Hindlimb muscle (tissue), 1 donor: ENCODE measurements around the gene ALLC. TPM values are rescaled to one million over a fixed set of nuclear protein-coding genes. Genes with fewer than 3 reads are reported as not detected.

Experiments
- DNase-seq: peaks from one replicate; pipeline ENCODE4 v3.0.0-alpha.2; 2013
- polyA plus RNA-seq: library from polyadenylated mRNA; unstranded; fragments of 120-200 nt; gene quantifications from one replicate; pipeline ENCODE4 v1.2.1, GENCODE V29; 2013; ENCODE audit not compliant: insufficient read length

Gene ALLC
- polyA plus RNA-seq, 1 donor, result not detected

DNA sequence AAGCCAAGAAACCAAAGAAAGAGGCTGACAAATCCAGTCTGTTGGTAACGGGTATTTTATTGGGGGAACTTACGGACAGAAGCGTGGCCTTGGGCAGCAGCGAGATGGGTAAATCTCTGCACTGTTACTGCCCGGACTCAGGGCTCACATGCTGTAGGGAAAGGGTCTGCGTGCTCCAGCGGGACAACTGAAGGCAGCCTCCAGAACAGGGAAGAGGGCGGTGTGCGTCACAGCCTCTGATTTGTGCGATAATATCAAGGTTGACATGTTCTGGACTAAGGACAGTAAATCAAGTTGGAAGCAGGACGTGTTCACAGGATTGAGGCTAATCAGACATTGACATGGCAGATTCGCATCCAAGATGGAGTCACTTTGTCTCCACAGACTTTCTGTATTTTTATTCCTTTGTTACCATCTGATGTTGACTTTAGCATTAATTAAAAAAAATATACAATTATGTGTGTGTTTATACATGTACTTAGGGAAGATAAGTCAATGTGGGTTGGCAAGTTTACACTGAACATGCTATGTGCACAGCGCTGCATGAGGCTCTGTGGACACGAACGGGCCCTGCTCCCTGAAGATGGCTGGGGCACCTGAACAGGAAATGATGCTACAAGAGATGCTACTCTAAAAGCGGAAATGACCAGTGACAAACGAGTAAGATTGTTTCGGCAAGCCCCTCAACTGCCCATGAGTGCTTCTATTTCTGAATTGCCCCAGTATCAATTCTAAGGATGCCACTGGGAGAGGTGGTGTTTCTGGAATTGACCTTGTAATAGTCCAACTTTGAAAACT lies 22.7 kb downstream of the ALLC start:
- DNase-seq, result no peak

DNA sequence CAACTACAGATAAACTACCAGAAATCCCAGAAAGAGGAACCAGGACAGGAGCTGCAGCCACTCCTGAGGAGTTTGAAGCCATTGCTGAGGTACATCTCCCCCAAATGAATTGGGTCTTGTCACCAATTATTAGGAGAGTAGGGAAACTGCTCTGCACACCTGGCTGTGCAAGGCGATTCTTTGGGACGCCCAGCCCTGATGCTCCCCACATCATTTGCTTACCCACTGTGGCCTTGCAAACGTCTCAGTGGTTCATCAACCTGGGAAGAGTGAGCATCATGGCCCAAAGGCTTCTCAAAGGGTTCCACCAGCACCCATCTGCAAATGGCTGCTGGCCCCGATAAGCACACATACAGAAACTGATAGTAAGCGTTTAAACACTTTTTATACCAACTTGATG lies 23.6 kb downstream of the ALLC start:
- no peak for DNase-seq

DNA sequence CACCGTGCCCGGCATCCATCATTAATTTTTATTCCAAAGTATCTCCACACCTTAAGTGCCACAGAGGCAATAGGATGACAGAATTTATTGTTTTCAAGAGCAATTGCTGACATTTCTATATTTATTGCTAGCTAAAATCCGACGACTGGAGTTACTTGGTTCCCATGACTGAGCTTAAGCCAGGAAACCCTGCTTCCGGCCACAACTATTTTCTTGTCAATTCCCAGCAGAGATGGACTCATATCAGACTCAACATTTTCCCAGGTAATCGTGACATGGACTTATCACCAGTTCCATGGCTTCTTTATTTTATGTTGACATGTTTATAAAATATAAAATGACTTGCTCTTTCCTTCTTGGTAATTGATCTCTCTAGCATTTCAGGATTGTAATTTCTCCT lies 24.8 kb downstream of the ALLC start:
- DNase-seq, result no peak

DNA sequence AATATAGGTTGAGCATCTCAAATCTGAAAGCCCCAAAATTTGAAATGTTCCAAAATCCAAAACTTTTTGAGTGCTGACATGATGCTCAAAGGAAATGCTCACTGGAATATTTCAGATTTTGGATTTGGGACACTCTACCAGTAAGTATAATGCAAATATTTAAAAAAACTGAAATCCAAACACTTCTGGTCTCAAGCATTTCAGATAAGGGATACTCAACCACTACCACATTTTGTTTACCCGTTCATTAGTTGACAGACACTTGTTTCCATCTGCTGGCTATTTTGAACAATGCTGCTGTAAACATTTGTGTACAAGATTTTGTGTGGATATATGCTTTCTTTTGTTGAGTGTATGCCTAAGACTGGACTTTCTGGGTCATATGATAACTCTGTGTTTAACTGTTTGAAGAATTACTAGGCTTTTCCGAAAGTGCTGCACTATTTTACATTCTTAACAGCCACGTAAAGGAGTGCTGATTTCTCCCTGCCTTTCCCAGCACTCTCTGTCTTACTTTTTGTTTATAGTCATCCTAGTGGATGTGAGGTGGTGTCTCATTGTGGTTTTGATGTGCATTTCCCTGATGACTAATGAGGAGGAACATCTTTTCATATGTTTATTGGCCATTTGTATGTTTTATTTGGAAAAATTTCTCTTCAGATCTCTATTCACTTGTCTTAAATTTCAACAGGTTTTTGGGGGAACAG lies 25.9 kb downstream of the ALLC start:
- no peak for DNase-seq

DNA sequence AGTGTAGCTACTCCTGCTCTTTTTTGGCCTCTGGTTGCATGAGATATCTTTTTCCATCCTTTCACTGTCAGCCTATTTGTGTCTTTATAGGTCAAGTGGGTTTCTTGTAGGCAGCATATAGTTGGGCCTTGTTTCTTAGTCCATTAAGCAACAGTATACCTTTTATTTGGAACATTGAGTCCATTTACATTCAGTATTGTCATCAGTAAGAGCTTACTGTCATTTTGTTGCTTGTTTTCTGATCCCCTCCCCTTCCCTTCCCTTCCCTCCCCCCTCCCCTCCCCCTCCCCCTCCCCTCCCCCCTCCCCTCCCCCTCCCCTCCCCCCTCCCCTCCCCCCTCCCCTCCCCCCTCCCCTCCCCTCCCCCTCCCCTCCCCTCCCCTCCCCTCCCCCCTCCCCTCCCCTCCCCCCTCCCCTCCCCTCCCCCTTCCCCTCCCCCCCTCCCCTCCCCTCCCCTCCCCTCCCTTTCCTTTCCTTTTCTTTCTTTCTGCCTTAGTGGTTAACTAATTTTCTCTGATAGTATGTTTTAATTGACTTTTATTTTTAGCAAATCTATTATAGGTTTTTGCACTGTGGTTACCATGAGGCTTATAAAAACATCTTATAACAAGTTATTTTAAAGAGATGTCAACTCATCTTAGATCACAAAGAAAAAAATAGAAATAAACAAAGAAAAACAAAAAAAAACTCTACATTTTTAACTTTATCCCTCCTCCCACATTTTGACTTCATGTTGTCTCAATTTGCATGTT lies 32.2 kb downstream of the ALLC start:
- DNase-seq, result no peak

DNA sequence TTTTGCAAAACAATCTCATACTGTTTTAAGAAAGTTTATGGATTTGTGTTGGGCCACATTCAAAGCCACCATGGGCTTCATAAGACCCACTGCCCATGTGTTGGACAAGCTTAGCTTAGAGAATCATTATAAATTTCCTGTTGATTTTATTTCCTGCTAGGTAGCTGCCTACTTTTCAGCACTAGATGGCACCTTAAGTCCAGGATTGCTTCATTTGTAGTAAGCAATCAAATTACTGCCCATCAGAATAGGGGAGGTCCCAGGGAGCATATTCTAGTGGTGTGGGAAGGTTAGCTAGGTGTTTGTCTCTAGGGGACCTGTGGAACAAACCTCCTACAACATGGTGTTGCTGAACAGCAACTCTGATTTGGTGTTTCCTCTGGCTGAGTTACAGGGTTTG lies 34.4 kb downstream of the ALLC start:
- no peak for DNase-seq

DNA sequence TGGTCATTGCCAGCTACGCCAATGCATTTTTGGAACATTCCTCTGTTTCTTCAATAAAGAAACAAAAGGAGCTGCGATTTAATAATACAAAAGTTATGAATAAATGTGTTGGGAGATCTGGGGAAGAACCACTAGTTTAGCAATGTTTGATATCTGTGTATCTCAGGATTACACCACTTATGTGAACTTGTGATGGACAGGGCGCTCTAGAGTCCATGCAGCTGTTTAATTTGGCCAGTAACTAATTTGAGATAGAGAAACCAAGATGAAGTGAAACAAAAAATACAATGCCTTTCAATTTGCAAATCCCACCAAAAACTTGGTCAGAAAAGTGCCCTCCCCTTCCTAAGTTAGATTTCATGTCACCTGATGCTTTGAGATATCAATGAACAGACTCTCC lies 38.5 kb downstream of the ALLC start:
- no peak for DNase-seq

DNA sequence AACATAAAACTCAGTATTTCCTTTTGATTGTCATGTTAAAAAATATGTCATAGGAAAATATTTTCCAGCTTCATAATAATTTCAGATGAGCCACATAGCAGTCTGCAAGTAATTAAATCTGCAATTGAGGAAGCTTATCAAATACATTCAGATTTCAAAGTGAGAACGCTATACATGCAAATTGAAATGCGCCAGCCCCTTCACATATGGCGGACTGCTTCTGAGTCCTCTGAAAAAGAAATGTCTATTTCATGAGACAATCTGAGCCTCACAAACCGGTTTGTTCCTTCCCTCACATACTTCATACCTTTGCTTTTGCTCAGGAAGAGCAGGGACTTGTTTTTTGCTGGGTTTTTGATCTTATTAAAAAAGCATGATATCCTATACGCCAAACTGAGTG lies 43.1 kb downstream of the ALLC start:
- DNase-seq, result no peak

DNA sequence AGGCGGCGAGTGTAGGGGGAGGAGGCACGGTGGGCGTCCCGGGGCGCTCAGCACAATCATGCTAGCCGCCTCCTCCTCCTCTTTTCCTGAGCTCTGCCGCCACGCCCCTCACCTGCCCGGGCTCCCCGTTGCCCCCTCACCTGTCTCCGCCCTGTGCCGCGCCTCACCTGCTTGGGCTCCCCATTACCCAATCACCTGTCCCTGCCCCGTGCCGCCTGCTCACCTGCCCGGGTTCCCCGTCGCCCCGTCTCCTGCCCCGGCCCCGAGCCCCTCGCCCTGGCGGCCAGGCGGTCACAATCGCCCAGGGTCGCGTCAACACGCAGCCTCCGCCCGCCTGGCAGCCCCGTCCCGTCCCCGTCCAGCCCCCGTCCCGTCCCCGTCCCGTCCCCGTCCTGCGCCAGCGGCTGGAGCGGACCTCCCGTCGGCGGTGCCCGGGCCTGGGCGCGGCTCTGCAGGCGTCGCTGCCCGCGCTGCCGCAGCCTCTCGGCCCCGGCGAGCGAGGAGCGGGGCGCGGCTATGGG lies 45.3 kb downstream of the ALLC start, which contains the start of gene DCDC2C:
DCDC2C (plus strand) TSS at position 340 of the 521 bp plus-strand sequence; CDS start at position 517, 177 bp downstream.
- no peak for DNase-seq

DNA sequence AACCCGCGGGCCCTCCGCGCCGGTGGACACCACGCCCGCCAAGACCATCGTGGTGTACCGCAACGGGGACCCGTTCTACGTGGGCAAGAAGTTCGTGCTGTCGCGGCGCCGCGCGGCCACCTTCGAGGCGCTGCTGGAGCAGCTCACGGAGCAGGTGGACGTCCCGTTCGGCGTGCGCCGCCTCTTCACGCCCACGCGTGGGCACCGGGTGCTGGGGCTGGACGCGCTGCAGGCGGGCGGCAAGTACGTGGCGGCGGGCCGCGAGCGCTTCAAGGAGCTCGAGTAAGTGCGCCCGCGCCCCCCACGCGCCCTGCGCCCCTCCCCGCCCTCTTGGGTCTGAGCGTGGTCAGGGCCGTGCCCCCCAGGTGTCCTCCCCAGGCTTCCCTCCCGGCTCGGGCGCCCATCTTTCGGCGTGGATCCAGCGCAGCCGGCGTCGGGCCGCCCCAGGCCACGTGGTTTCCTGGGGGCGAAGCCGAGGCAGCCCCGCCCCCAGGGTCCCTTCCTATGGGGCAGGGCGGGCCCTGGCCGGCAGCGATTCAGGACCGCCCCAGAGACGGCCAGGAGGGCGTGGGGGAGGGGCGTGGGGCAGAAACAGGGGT lies 45.9 kb downstream of the ALLC start:
- no peak for DNase-seq

DNA sequence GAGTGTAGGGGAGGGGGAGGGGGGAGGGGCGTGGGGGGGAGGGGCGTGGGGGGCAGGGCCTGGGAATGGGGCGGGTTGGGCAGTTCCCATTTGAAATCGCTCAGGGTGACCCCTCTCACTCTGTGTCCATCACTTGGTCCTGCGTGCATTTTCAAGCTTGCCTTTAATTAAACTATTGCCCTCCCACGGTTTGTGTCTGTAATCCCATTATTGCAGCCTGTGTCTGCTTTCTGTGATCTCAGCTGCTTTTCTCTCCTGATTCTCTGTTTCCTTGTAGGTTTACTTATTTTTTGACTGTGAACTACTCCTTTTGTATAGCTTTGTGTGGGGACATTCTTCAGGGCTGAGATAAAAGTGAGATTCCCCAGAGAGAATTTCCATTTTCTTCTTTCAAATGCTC lies 46.7 kb downstream of the ALLC start:
- no peak for DNase-seq

DNA sequence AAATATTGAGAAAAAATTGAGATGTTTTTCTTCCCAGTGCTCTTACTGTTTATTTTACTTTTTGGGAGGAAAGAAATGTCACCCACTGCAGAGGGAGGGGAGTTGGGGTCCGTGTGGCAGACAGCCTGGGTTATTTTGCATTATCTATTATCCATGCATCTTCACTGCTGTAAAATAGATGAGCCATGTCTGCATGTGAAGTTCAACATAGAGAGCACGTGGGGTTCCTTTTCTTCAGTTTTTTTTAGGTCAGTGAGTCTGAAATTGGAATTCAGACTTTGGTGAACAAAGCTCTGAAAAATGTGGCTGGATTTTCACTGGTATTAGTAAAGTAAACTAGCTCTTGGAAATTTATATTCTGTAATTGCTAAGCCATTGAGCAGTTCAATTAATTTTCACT lies 47.8 kb downstream of the ALLC start:
- no peak for DNase-seq

DNA sequence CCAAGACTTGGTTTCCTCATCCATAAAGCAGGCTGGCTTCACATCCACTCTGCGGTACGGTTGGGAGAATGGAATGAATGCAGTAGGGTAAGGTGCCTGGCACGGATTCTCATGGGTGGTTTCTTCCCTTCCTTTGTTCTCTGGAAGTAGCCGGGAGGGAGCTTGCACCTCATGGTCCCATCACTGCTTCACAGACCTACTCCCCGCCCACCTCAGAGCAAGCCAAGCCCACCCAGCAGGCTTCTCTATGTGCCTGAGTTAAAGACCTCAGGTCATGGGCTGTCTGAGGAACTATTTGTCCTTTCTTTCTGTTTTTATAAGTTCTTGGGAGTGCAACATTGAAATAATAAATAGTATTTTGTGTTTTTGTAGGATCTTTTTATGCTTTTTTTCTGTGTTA lies 48.9 kb downstream of the ALLC start:
- no peak for DNase-seq

DNA sequence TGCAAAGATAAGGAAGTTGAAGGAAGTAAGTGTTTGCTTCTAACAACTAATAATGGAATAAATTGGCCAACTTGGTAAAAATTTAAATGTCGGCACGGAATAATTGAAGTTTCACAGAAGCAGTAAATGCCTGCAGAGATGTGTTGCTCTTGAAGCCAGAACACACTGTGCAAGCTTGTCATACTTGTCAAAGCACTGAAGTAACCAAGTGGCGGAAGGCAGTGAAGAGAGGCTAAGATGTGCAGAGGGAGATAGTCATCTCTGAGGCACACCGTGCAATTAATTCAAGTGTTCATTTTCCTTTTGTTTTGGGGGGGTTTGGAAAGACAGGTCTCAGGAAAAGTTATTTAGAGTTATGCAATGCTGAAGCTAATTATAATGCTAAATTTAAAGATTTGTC lies 50.6 kb downstream of the ALLC start:
- DNase-seq, result no peak

DNA sequence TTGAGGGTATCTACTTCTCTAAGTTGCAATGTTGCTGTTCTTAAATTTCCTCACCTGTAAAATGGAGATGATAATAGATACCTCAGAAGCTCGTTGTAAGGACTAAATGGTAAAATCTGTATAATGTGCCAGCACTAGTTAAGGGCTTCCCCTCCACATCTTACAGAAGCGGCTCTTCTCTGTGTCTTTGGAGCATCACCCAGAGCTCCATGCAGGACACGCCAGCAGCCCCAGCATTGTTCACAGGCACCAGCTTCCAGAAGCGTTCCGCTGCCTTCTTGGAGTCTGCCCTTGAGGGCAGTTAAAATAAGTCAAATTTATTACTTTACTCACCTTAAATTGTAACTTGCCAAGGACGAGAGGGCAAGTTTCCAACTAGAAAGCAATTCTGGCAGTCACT lies 51.2 kb downstream of the ALLC start:
- DNase-seq, result no peak

DNA sequence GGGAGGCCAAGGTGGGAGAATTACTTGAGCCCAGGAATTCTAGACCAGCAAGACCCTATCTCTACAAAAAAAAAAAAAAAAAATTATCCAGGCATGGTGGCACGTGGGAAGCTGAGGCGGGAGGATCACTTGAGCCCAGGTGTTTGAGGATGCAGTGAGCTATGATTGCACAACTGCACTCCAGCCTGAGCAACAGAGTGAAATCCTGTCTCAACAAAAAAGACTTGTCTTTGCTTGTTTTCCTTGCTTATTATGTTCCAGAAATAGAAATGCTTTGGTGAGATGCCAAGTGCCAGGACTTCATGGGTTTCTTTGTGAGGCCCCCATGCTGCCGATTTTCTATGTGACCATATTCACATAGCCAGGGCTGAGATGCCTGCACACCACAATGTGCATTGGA lies 54.4 kb downstream of the ALLC start:
- no peak for DNase-seq

DNA sequence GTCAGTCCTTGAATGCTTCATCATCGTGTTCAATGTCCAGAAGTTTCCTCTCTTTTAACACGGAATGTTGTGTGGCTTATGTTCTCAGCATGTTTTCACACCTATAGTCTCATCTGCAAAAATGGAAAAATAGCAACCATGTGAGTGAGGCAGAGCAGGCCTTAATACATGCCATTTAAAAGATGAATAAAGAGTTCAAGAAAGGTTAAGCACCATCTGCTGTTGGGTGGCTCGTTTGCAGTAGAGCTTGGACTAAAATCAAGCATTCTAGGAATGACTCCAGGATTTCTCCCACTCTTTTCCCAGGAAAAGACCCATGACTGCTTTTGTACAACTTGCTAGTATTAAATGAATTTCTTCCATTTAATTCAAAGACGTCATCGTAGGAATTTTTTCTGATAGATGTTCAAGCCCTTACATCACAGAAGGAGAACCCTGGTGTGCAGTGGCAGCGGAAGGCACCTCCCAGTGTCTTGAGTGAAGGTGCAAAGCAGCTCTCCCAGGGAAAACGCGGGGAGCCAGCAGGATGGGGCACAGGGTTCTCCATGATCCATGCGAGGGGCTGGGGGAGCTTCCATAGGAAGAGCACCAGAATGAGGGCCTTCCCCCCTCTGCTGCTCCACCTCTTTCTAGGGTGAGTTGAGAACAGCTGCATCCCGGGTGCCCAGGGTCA lies 55.0 kb downstream of the ALLC start:
- DNase-seq, result peak; percentile 39

DNA sequence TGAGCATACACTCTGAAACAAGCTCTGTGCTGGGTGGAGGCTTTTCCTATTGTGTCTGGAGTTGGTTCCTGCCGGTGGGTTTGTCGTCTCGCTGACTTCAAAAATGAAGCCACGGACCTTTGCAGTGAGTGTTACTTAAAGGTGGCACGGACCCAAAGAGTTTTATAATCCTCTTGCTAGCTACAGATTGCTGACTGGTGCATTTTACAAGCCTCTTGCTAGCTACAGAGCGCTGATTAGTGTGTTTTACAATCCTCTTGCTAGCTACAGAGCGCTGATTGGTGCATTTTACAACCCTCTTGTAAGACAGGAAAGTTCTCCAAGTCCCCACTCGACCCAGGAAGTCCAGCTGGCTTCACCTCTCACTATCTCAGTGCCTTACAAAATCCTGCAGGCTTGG lies 60.7 kb downstream of the ALLC start:
- DNase-seq, result no peak

DNA sequence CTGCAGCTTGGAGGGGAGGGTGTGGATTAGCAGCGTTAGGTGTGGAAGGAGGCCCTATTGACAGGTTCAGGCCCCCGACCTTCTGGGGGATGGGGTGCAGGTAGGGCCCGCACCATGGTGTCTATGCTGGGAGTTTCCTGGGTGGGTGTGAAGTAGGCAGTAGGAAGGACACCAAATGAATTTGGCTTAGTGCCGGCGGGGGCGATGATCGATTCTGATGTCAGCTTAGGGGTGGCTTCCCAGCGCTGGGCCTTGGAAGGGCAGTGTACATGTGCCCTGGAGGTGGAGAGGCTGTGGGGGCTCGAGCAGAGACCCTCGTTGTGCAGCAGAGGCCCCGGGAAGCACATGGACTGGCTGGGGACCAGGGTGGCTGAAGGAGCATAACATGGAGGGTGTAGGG lies 67.0 kb downstream of the ALLC start:
- no peak for DNase-seq

DNA sequence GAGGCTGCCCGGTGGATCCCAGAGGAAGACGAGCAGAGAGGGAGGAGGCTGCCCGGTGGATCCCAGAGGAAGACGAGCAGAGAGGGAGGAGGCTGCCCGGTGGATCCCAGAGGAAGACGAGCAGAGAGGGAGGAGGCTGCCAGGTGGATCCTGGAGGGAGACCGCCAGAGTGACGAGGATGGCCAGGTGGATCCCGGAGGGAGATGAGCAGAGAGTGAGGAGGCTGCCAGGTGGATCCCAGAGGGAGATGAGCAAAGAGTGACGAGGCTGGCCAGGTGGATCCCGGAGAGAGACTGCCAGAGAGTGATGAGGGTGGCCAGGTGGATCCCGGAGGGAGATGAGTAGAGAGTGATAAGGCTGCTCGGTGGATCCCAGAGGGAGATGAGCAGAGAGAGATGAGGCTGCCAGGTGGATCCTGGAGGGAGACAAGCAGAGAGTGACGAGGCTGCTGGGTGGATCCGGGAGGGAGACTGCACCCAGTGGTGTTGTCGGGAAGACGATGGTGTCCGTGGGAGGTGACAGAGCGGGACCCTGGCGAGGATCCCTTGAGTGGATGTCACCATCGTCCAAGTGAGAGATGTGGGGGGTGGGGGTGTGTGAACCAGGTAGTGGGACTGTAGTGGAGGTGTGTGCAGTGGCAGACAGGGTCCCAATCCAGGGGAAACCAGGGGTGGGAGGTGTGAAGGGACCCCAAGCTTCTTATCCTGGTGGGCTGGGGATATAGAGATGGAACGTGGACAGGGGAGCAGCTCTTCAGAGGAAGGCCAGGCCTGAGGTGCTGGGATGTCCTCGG lies 67.7 kb downstream of the ALLC start:
- DNase-seq, result no peak

DNA sequence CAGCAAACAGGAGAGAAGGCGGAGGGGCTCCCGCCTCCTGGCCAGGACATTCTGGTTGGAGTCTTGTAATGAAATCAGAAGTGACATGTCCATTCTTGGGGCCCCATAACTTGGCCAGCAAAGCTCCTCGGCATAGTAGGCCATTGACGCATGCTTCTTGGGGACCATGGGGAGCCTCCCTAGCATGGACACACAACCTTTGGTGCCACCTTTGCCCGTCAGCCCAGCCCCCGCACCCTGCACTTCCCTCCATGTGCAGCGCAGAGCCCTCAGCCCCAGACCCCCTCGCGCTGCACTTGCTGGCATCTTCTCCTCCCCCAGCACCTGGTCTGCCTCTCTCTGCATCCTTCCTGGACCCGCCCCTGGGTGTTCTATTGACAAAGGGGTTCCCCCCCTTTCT lies 68.5 kb downstream of the ALLC start:
- no peak for DNase-seq
